Right hindlimb (tissue), 1 donor: ENCODE data around the gene PLCB4.

Experiments used
- DNase-seq: peaks from one replicate; pipeline ENCODE4 v3.0.0-alpha.2; 2018

The PLCB4 gene

DNA sequence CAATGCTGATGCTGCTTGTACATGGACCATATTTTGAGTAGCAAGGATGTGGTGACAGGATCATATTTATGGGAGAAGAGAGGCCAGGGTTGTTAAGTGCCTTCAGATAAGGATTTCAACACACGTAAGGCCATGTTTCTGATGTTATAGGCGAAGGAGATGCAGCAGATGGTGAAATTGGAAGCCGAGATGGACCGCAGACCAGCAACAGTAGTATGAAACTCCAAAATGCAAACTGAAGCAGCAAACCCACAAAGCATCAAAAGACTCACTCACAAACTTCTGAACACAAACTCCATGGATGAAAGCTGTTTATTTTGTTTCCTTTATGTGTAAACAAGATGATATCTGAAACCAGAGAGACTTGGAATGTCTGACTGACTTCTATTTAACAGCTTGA lies 409.9 kb downstream of the PLCB4 start:
- DNase-seq: no peak

DNA sequence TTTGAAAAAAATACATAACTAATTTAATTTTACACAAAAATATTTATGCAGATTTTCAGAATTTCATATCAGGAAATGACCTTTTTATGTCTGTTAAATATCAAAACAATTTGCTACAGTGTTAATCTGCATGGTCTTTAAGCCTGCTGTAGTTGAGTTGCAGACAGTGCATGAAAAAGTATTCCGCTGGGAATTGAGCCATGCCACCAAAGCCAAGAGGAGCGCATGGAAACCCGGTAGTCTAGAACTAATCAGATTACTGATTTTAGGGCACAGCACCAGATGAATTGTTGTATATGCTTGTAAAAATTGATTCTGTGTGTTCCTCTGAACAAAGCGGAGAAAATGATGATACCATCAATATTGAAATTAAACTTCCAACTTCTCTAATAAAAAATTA lies 411.2 kb downstream of the PLCB4 start:
- no peak for DNase-seq

DNA sequence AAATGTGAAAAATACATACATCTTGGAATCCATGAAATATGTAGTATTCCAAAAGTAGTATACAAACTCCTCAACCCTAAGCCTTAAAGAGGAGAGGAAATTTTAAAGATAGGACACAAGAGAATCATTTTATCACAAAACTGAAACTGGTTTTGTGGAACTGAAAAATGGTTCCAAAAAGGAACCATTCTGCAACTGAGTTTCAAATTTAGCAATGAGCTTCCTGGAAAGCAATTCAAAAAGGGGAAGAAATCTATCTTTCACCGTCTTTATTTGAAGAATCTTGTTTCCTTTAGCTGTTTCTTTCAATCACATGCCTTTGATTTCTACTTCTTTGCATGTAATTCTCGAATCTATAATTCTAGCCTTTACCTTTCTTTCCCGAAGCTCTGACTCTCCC lies 413.3 kb downstream of the PLCB4 start:
- no peak for DNase-seq

DNA sequence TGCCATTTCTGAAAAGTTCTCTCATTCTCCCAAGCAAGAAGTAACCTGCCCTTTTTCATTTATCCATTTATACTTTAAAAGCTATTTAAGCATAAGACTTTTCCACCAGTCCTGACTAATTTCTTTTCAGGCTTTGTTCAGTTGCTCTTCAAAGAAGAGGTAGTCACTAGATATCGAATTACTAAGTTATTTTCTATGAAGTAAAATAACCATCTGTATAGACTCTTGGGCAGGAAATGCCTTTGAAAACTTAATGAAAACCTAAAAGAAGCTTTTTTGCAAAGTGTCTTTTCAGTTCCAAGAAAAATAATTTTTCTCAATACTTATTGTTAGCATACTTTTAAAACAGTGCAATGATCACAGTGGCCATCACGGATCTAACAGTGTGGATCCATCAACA lies 414.2 kb downstream of the PLCB4 start:
- DNase-seq: no peak

DNA sequence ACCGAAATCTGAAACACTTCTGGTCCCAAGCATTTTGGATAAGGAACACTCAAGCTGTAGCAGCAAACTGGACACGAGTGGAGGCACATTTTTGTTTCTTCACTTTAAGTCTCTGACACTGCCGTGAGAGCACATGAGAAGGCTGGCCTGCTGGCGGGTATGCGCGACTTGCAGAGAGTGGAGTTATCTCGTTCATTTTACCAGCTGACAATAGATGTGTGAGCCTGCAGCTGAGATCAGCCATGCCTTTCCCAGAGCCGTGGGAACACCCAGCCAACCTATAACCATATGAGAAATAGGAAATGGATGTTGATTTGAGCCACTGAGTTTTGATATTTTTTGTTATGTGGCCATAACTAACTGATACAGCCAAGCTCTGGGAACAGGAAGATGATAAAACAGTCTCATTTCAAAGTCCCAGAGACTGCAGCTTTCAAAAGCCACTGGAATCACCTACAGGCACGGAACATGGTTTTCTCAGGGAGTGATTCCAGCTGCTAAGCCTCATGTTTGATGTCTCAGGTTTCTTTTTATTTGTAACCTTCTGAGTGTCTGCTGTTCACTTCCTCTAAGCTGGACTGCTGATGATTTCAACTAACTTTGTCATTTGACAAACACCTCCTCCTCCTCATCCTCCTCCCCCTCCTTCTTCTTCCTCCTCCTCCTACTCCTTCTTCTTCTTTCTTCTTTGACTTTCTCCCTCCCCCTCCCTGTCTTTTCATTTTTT lies 416.9 kb downstream of the PLCB4 start:
- DNase-seq: no peak

DNA sequence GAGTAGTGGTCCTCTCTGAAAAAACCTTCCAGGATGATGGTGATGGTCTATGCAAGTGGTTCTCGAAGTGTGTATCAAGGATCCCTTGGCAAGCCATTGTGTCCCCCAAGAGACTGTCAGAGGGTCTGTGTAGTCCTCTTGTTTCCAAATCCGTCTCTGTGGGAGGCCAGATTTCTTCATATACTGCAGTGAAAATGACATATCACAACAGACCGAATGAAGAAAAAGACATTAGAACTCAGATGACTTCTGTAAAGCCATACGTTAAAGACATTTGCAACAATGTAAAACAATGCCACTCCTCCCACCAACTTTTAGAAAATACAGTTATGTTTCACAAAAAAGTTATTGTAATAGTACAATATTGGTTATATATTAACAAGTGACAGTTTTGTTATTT lies 418.3 kb downstream of the PLCB4 start:
- no peak for DNase-seq

DNA sequence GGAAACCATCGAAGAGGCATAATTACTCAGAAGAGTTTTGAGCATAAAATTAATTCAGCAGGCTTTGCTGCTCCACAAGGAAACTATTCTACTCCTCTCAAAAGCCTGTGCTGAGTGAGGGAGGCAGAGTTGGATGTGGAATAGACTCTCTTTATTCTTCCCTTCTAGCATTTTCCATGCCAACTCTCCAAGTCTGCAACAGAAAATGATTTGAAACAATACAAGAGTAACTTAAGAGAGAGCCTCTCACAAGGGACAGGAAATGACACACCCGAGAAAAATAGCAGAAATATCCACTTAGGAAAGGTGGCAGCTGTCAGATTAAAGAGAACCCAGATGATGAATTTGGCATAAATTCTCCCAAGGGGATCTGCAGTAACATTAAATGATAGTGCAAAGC lies 419.2 kb downstream of the PLCB4 start:
- DNase-seq: no peak

DNA sequence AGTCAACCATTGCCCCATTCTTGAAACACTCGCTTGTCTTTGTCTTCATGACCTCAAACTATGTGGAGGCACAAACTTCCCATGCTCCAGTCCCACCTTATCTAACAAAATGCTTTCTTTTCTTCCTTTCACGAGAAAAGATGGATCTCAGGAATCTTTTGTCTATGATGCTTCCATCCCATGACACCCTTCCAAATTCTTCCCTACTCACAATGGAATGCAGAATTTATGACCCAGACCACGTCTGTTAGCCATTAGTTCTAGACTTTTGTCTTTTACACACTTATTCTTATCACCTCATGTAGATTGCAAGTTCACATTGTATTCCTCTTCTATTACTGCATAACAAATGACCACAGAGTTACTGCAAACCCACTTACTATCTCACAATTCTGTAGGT lies 421.3 kb downstream of the PLCB4 start:
- no peak for DNase-seq

DNA sequence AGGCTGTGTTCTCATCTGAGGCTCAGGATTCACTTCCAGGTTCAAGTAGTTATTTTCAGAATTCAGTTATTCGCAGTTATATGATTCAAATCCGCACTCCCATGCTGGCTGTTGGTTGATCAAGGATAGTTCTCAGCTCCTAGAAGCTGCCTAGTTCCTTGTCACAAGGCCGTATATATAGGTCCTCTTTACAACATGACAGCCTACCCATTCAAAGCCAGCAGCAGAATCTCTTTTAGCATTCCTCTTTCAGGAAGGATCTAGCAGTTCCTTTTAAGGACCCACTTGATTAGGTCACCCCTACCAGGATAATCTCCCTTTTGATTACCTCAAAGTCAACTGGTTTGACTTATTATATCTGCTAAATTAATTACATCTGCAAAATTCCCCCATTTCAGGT lies 421.7 kb downstream of the PLCB4 start:
- DNase-seq: no peak

DNA sequence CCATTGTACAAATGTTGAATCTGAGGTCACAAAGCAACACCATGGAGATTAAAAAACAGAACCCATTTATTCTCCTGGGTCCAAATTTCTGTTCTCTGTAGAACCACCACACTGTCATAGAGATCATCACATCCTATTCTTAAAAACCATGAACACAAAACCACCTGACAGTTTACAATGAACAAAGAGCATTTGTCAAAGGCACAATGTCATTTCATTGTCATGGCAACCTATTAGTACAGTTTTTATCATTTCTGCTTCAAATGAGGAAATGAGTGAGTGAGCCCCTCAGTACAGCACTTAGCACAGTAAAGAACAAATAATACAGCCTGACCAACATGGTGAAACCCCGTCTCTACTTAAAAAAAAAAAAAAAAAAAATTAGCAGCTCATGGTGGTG lies 422.4 kb downstream of the PLCB4 start:
- no peak for DNase-seq

DNA sequence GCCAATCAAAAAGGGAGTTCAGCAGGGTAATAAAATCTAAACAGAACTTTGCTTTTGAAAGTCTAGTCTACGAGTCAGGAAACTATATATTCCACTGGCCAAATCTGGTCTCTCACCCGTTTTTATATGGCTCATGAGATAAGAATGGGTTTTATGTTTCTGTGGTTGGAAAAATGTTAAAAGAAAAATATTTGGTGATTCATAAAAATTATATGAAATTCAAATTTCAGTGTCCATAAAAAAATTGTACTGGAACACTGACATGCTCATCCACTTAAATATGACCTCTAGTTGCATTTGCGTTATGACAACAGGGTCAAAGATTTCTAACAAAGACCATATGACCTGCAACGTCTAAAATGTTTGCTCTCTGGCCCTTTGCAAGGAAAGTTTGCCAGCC lies 423.2 kb downstream of the PLCB4 start:
- DNase-seq: no peak

DNA sequence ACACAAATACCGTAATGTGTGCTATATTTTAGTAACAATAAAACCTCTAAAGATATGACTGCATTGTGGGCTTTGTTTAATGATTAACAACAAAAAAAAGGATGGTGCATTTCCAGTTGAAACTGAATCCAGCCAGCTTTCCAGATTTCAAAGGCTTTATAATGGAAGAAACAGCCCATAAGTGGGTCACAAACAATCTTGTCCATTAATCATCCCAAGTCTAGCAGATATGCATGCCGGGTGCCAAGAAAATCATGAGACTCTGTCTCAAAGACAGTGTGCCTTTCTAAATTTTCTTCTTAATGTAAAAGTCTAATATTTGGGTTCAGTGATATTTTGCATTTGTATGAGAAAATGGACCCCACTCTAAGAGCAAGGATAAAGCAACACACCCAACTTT lies 424.9 kb downstream of the PLCB4 start:
- no peak for DNase-seq

DNA sequence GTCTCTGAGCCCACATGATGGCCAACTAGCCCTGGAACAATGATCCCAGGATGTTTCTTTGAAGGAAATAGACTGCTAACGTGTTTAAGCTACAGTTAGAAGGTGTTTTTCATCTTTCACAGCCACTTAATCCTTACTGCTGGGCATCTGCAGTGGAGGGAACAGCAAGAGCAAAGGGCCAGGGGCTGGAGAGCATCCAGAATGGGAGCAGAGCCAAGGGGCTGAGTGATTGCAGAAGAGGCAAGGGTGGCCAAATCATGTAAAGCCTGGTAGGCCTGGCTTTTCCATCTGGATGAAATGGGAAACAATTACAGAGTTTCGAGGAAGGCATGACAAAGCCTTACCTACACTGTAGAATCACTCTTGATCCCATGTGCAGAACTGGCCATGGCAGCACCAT lies 426.8 kb downstream of the PLCB4 start:
- no peak for DNase-seq

DNA sequence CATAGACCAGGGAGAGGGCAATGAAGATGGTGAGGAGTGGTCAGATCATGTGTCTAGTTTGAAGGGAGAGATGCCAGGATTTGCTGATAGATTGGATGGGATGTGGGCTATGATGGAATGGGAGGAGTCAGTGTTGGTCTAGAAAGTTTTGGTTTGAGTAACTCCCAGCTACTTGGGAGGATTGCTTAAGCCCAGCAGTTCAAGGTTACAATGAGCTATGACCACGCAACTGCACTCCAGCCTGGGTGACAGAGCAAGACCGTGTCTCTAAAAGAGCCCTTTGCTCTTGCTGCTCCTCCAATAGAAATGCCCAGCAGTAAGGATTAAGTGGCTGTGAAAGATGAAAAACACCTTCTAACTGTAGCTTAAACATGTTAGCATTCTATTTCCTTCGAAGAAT lies 427.3 kb downstream of the PLCB4 start:
- no peak for DNase-seq

DNA sequence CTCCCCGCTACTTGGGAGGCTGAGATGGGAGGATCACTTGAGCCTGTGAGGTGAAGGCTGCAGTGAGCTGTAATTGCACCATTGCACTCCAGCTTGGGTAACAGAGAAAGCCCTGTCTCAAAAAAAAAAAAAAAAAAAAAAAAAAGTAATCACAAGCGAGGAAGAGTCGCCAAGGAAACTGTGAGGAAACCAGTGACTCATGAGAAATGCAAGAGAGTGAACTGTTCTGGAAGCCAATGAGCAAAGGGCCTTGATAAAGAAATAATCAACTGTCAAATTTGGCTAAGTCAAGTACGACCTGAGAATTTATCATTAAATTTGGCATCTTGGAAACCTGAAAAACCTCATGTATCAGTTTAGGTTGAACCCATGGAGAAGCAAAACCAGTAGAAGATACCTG lies 429.4 kb downstream of the PLCB4 start:
- no peak for DNase-seq

DNA sequence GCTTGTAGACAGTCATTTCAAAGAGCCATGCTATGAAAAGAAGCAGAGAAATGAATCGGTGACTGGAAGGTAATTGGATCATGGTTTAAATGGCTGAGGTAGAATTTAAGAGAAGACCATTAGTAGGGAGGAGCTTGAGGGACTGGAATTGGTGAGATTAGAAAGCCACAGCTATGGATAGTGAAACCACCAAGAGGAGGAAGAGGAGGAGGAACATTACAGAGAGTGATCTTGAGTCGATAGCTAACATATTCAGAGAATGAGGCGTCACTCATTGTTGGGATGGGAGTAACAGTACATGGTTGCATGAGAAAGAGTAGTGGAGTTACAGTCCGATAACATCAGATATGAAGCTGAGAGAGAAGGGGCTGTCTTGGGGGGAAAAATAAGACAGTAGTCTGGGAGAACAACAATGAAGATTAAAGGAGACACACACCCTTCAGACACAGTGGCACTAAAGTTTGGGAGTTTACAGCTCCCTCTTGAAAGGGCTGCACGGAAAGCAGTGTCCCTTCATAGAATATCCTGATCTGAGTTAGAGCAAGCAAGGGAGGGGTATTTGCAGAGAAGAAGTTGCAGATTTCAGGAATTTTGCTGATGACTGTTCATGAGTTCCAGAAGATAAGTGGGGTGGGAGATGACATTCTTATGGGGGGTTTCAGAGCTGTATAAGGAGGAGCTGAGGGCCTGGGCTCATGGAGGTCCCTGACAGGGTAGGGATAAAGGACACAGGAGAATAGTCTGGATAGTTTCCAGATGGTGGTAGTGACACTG lies 430.4 kb downstream of the PLCB4 start:
- no peak for DNase-seq

DNA sequence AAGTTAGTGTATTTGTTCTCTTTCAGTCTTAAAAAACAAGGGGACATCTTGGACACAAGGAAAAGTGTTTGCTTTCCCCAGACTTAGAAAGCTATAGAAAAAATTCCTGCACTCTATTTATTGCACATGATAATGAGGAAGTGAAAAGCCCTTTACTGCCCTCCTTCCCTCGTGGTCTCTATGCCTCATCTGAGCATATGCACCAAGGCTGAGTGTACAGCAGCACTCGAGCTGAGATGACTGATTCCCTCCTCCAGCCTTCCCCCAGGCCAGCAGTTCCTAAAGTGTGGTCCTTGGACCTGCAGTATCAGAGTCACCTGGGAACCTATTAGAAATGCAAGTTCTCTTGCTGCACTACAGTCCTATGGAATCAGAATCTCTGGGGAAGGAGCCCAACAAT lies 431.2 kb downstream of the PLCB4 start:
- no peak for DNase-seq

DNA sequence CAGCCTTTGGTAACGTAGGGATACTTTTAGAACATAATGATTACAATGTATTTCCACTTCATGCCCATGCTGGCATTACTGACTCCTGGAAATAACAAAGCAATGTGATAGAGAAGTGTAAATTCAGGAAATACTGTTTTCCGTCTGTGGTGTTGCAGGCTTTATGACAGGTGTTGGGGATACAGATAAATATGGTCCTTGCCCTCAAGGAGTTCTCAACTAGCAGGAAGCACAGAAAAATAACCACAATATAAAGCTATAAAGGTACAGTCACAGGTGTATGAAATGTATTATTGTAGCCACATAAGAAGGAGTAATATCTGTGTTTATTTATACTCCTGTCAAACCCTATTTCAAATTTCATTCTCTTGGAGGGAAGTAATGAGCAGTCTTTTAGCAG lies 432.6 kb downstream of the PLCB4 start:
- DNase-seq: no peak

DNA sequence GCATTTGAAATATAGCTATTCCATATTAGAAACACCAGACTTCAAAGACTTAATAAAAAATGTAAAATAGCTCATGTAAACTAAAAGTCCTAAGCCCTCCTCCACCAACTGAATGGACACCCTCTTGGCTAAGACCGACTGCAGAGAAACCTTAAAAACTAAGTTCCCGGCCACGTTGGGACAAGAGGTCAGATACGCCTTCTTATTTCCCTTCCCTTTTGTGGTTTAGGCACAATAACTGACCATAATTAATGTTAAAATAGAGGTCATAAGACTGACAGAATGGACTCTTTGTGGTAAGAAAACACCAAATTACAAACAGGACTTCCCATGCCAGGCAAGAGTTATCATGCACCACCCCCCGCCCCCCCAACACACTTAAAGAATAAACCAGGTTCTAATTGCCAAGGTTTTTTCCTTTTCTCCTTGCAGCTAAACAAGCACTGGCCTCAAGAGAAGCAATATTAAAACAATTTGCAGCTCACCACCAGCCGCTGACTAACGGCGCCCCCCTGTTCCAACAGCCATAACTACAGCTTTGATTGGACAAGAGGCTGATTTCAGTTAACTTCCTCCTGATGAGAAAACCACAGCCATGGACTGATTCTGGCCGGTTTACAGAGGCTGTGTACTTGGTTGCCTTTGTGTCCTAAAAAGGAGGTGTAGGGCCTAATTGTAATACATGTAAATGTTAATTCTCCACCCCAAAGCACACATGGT lies 434.8 kb downstream of the PLCB4 start:
- DNase-seq: no peak

DNA sequence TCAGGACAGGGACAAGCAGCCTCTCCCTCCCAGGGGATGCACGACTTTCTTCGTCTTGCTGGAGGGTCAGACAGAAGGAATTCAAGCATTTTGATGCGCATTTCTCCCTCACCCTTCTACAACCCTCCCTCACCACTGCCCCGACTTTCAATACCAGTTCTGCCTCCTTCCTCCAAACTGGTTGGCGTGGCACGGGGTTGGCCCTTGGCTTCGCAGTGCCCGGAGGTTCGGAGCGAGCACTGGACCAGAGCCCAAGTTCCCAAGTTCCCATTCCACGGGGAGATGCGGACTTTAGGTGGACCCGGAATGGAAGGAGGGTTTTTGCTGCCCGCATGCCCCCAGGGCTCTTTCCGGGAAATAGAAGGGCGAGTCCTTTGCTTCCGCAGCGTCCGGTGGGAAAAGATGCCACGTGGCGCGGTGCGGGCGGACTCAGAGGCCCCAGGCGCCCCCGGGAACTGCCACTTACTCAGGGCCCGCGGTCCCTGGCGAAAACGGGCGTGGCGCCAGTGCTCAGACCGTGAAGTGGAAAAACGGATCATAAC lies 437.5 kb downstream of the PLCB4 start:
- no peak for DNase-seq

DNA sequence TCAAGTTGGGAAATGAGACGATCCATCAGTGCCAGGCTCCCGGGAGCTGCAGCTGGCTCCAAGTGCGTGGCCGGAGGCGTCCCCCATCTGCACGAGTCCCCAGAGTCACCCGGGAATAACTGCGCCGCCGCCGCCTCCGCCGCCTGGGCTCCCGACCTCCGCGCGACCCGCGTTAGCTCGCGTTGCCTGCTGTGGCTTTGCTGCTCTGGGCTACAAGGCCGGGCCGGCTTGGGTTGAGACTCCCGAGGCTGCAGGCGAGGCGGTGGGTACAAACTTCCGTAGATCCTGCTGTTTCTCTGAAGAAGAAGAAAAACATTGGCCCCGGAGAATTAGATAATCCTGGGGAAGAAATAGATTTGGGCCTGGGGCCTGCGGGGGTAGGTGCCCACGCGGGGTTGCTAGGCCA lies 438.1 kb downstream of the PLCB4 start:
- no peak for DNase-seq

DNA sequence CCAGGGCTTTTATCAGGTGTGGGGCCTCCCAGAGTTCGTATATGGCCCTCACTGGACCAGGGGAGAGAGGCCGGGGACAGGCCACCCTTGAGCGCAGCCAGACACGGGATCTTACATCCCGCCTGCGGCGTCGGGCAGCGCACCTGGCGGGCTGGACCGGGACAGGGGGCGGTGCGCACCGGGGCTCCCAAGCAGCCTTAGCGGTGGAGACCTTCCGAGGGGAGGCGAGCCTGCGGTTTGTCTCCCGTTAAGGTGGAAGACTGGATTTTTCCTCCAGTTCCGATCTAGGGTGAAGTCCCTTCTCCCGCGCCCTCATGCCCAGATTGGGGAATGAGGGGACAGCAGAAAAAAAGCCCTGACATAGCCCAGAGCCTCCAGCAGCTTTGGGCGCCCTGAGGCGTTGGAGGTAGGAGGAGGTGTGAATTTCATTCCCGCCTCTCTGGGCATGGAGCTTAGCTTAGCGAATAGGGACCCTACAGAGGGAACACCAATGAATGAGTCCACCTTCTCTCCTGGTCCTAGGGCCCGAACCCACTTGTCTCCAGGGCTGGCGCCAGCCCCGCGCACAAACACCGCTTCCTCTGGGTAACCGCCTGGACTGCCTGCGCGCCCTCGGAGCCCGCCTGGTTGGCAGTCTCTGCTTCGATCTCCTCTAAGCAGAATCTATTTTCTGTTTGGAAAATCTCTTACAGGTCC lies 438.8 kb downstream of the PLCB4 start:
- DNase-seq: no peak

DNA sequence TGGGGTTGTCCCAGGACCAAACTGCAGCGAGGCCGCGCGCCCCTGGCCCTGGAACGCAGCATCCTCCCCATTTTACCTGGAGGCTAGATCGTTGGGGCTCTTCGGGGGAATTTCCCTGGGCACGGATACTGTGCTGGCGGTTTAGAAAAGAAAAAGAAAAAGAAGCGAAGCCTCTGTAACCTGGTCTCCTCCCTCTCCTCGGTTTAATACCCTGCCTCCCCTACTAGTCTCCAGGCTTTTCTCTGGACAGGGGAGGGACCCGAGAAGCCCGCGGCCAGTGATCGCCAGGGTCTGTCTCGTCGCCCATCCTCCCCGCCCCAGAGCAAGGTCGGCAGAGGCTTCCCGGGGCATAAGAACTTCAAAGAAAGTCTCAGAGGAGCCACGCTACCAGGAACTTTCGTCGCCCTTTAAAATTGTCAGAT lies 439.4 kb downstream of the PLCB4 start:
- DNase-seq: no peak
